Thyroid gland (tissue), 4 donors: Measurements from ENCODE around the gene DSCAM.

Experiments used
- CTCF ChIP-seq, 6 experiments: fragments of 200-600 bp in 3 of 6; fragments of 450-650 bp in 3 of 6; sonication (generic) in 3 of 6; IDR thresholded peaks; one replicate each; pipeline ENCODE4 v1.5.1; 2016 to 2019; ENCODE audit warnings: antibody characterized with exemption in 6 of 6, mild to moderate bottlenecking in 2 of 6, inconsistent platforms in 1 of 6, moderate library complexity in 1 of 6
- POLR2A ChIP-seq, 2 donors: fragments of 450-650 bp; IDR thresholded peaks; one replicate each; pipeline ENCODE4 v1.6.1; 2017; ENCODE audit warnings: antibody characterized with exemption in 2 of 2, mild to moderate bottlenecking in 2 of 2, moderate library complexity in 1 of 2

GRCh38 chr21:39976800-39977199 lies 870.2 kb downstream of the DSCAM start:
- TF ChIP-seq CTCF (IDR thresholded peaks at IDR 0.05) = no peak
- TF ChIP-seq POLR2A (IDR thresholded peaks at IDR 0.05) = no peak
